Measurements from ENCODE around the gene KRTAP2-1. TPM values are rescaled to one million over a fixed set of nuclear protein-coding genes. Genes with fewer than 3 reads are reported as not detected.
"Not testable (repeated sequence)": the region's sequence is repeated elsewhere in the genome, so short reads cannot be mapped to it uniquely, and the experiment has no call there.

The KRTAP2-1 gene
- total RNA-seq, 4 donors from 2014 or later: 20.1 to 128 (median 37.2) TPM; not detected in 1

- Histone ChIP-seq H3K4me1 (no peaks in the 10 kb centered on the region), H3K9me3 (no peaks in the 10 kb centered on the region), H3K36me3 (no peaks in the 10 kb centered on the region), H3K27me3 (peaks cover 4% of the 10 kb centered on the region), H3K27ac (no peak overlapping the region), H3K4me3 (no peak overlapping the region)
- 81% methylated on average over 1 of the region's 1 CpG for WGBS
- no peak for DNase-seq (ENCODE audit: low spot score in 2 of 2)
- TF ChIP-seq POLR2AphosphoS5 (IDR thresholded peaks at IDR 0.05) (no peak), POLR2A (IDR thresholded peaks at IDR 0.05) (no peak), EP300 (IDR thresholded peaks at IDR 0.05) (no peak)
- TF ChIP-seq, protein P1, sequence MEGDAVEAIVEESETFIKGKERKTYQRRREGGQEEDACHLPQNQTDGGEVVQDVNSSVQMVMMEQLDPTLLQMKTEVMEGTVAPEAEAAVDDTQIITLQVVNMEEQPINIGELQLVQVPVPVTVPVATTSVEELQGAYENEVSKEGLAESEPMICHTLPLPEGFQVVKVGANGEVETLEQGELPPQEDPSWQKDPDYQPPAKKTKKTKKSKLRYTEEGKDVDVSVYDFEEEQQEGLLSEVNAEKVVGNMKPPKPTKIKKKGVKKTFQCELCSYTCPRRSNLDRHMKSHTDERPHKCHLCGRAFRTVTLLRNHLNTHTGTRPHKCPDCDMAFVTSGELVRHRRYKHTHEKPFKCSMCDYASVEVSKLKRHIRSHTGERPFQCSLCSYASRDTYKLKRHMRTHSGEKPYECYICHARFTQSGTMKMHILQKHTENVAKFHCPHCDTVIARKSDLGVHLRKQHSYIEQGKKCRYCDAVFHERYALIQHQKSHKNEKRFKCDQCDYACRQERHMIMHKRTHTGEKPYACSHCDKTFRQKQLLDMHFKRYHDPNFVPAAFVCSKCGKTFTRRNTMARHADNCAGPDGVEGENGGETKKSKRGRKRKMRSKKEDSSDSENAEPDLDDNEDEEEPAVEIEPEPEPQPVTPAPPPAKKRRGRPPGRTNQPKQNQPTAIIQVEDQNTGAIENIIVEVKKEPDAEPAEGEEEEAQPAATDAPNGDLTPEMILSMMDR (IDR thresholded peaks at IDR 0.05): no peak
Measured at GRCh38 chr17:41064301-41064700, 17.2 kb upstream of the KRTAP2-1 start.

DNA sequence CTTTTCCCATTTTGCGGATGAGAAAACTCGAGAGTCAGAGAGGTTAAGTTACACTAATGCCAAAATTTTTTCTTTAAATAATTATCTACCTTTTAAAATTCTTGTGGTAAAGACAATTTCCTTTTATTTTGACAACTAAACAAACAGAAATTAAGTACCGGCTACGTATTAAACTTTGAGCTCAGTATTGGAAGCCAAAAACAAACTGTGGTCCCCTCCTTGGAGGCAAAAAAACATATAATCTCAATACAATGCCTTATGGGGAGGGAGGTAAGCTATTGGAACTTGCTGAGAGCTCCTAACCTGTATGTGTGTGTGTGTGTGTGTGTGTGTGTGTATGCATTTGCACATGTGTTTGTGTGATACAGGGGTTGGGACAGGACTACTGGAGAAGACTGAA, 16.3 kb upstream of the KRTAP2-1 start:
- Histone ChIP-seq H3K4me1 (no peaks in the 10 kb centered on the region), H3K4me3 (no peak overlapping the region), H3K36me3 (no peaks in the 10 kb centered on the region), H3K9me3 (no peaks in the 10 kb centered on the region), H3K27me3 (peaks cover 4% of the 10 kb centered on the region), H3K27ac (no peak overlapping the region)
- WGBS: 82% methylated on average over 4 of the region's 4 CpGs
- TF ChIP-seq, protein P1 (IDR thresholded peaks at IDR 0.05): no peak
- TF ChIP-seq EP300 (IDR thresholded peaks at IDR 0.05) (no peak), POLR2A (IDR thresholded peaks at IDR 0.05) (no peak), POLR2AphosphoS5 (IDR thresholded peaks at IDR 0.05) (no peak)
- DNase-seq (ENCODE audit: low spot score in 2 of 2): no peak

DNA sequence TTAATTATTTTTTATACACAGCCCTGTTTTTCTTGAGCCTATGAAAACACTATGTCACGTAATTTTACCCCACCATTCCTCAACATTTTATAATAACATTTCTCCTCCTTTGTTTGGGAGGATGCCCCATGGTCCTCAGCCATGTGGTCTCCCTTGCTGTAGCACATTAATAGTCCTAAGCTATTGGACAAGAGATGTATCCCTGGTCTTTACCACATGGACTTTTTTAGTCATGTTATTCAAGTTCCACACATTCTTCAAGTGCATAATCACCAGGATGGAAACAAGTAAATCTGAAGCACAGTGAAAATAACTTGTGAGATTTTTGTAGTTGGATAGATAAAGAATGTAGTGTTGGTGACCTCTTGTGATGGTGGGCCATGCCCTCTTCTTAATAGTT, 14.8 kb upstream of the KRTAP2-1 start:
- H3K27ac ChIP-seq: no peak overlapping the region
- no peak overlapping the region for H3K4me3 ChIP-seq
- no peak for DNase-seq (ENCODE audit: low spot score in 2 of 2)
- TF ChIP-seq, protein P1 (IDR thresholded peaks at IDR 0.05): no peak
- no peak for TF ChIP-seq EP300 (IDR thresholded peaks at IDR 0.05)
- TF ChIP-seq POLR2A (IDR thresholded peaks at IDR 0.05): no peak
- no peak for TF ChIP-seq POLR2AphosphoS5 (IDR thresholded peaks at IDR 0.05)
- no peaks in the 10 kb centered on the region for H3K4me1 ChIP-seq
- H3K36me3 ChIP-seq: no peaks in the 10 kb centered on the region
- H3K27me3 ChIP-seq: peaks cover 4% of the 10 kb centered on the region
- no peaks in the 10 kb centered on the region for H3K9me3 ChIP-seq
- WGBS: 47% methylated on average over 1 of the region's 1 CpG

- Histone ChIP-seq H3K9me3 (no peaks in the 10 kb centered on the region), H3K27me3 (peaks cover 4% of the 10 kb centered on the region), H3K36me3 (no peaks in the 10 kb centered on the region), H3K4me3 (no peak within 1 kb of the TSS), H3K4me1 (no peaks in the 10 kb centered on the region), H3K27ac (no peak within 1 kb of the TSS)
- 68% methylated on average over 5 of the region's 6 CpGs for WGBS
- TF ChIP-seq POLR2A (IDR thresholded peaks at IDR 0.05) (no peak), POLR2AphosphoS5 (IDR thresholded peaks at IDR 0.05) (no peak), EP300 (IDR thresholded peaks at IDR 0.05) (no peak)
- TF ChIP-seq, protein P1 (IDR thresholded peaks at IDR 0.05): no peak
- DNase-seq (ENCODE audit: low spot score in 2 of 2): no peak
Measured at GRCh38 chr17:41060052-41060604, 13.0 kb upstream of the KRTAP2-1 start, which contains the start of gene KRTAP2-3. Gene KRTAP2-3 (minus strand): TSS chr17:41060114. CDS start chr17:41060050, 64 bp downstream.

- H3K4me1 ChIP-seq; H3K4me3 ChIP-seq; H3K27me3 ChIP-seq; DNase-seq (ENCODE audit: low spot score in 2 of 2); H3K36me3 ChIP-seq; H3K9me3 ChIP-seq; H3K27ac ChIP-seq: not testable (repeated sequence)
- WGBS: 59% methylated on average over 6 of the region's 31 CpGs
Measured at GRCh38 chr17:41059276-41060051, 12.3 kb upstream of the KRTAP2-1 start.

Measured in suprapubic skin (tissue), 4 donors.